Mesendoderm (in vitro differentiated cells): ENCODE results near the gene PCDH15.
A peak's percentile ranks its signal among the peaks of the same experiment; 100 is the strongest.

Experiments used
- DNase-seq: peaks from one replicate; pipeline ENCODE4 v3.0.0; 2013
- H2AK5ac ChIP-seq: 2 replicates; pipeline ENCODE4 v1.6.1; 2013; ENCODE audit warnings: low read length, inconsistent platforms
- H2BK120ac ChIP-seq: 2 replicates; pipeline ENCODE4 v1.6.1; 2013; ENCODE audit warnings: low read depth, mild to moderate bottlenecking, low read length, moderate library complexity, mixed read lengths
- H2BK15ac ChIP-seq: replicated peaks from 2 replicates; pipeline ENCODE4 v1.6.1; 2013; ENCODE audit warnings: low read depth, mild to moderate bottlenecking, moderate library complexity
- H2BK5ac ChIP-seq: 2 replicates; pipeline ENCODE4 v1.6.1; 2013; ENCODE audit warnings: low read length, inconsistent platforms
- H3K18ac ChIP-seq: 2 replicates; pipeline ENCODE4 v1.6.1; 2013; ENCODE audit warnings: mild to moderate bottlenecking, low read length, mixed read lengths
- H3K23ac ChIP-seq: one replicate; pipeline ENCODE4 v1.6.1; 2013; ENCODE audit warnings: low read length
- H3K27ac ChIP-seq: 2 replicates; pipeline ENCODE4 v1.5.1; 2013; ENCODE audit warnings: low read depth, mild to moderate bottlenecking, inconsistent platforms, low read length, moderate library complexity
- H3K27me3 ChIP-seq: 2 replicates; pipeline ENCODE4 v1.6.1; 2013; ENCODE audit warnings: low read length, control low read depth, mild to moderate bottlenecking, inconsistent platforms; ENCODE audit not compliant: insufficient read depth, poor library complexity
- H3K36me3 ChIP-seq: 2 replicates; pipeline ENCODE4 v1.6.1; 2013; ENCODE audit warnings: low read length, inconsistent platforms; ENCODE audit not compliant: control insufficient read depth, insufficient read depth
- H3K4ac ChIP-seq: one replicate; pipeline ENCODE4 v1.6.1; 2013; ENCODE audit warnings: low read depth, mild to moderate bottlenecking, low read length, moderate library complexity
- H3K4me1 ChIP-seq: 2 replicates; pipeline ENCODE4 v1.6.1; 2013; ENCODE audit warnings: low read depth, low read length, inconsistent platforms; ENCODE audit not compliant: control insufficient read depth
- H3K4me2 ChIP-seq: 2 replicates; pipeline ENCODE4 v1.6.1; 2013; ENCODE audit warnings: low read length
- H3K4me3 ChIP-seq: 2 replicates; pipeline ENCODE4 v1.5.1; 2013; ENCODE audit warnings: mild to moderate bottlenecking, low read length
- H3K56ac ChIP-seq: one replicate; pipeline ENCODE4 v1.6.1; 2013; ENCODE audit warnings: low read length
- H3K79me1 ChIP-seq: 2 replicates; pipeline ENCODE4 v1.6.1; 2013; ENCODE audit warnings: low read length, inconsistent platforms
- H3K79me2 ChIP-seq: 2 replicates; pipeline ENCODE4 v1.6.1; 2013; ENCODE audit warnings: mild to moderate bottlenecking, low read length; ENCODE audit not compliant: control insufficient read depth, insufficient read depth
- H3K9ac ChIP-seq: 2 replicates; pipeline ENCODE4 v1.6.1; 2013; ENCODE audit warnings: low read length, inconsistent platforms
- H4K5ac ChIP-seq: one replicate; pipeline ENCODE4 v1.6.1; 2013; ENCODE audit warnings: low read length
- H4K8ac ChIP-seq: one replicate; pipeline ENCODE4 v1.6.1; 2013; ENCODE audit warnings: low read depth, mild to moderate bottlenecking, control low read depth, low read length, moderate library complexity
- WGBS: extraction: QIAGEN DNeasy Blood & Tissue Kit; methylation state at CpG from one replicate; pipeline ENCODE4 v1.1.7; 2013; ENCODE audit warnings: low lambda C conversion rate, missing lambda C conversion rate; ENCODE audit not compliant: insufficient coverage; ENCODE audit errors: extremely low coverage; 5-methylcytosine and 5-hydroxymethylcytosine counted together

PCDH15 gene

DNA sequence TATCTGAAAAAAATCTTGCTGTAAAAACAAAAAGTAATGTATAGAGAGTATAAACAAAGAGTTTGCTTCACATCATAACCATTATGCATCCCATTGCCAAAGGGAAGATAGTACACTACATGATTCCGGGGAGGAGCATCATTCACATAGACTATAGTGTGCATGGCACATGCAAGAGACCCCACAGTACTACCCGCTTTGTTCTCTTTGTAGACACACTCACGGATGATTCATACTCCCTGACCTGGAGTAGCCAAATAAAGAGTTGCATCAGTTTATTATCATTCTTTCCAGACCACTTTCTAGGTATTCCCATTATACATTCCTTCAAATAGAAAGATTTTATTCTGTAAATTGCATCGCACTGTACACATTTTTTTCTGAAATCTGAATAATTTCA, 356.9 kb downstream of the PCDH15 start:
- Histone ChIP-seq H3K27me3 (no peaks in the 10 kb centered on the region), H3K4ac (no peak overlapping the region), H3K27ac (no peak overlapping the region), H2BK5ac (no peak overlapping the region), H3K79me2 (no peaks in the 10 kb centered on the region), H2BK120ac (no peak overlapping the region), H4K5ac (no peak overlapping the region), H3K79me1 (no peaks in the 10 kb centered on the region), H3K9ac (no peak overlapping the region), H2BK15ac (no peak overlapping the region), H3K4me1 (no peaks in the 10 kb centered on the region), H3K4me2 (no peak overlapping the region), H3K23ac (no peak overlapping the region), H3K18ac (no peak overlapping the region), H2AK5ac (no peak overlapping the region), H3K56ac (no peak overlapping the region), H3K4me3 (no peak overlapping the region), H3K36me3 (no peaks in the 10 kb centered on the region), H4K8ac (no peak overlapping the region)
- no CpG with 5 or more reads among the region's 4 CpGs for WGBS
- DNase-seq, result no peak

GRCh38 chr10:54441275-54441674, 359.8 kb downstream of the PCDH15 start:
- DNase-seq, result peak; percentile 27
- H2AK5ac ChIP-seq, result no peak overlapping the region
- no CpG with 5 or more reads among the region's 2 CpGs for WGBS

GRCh38 chr10:54434782-54435181, 366.2 kb downstream of the PCDH15 start:
- Histone ChIP-seq H3K79me1 (no peaks in the 10 kb centered on the region), H2BK120ac (no peak overlapping the region), H3K27ac (no peak overlapping the region), H2BK15ac (no peak overlapping the region), H3K18ac (no peak overlapping the region), H2AK5ac (no peak overlapping the region), H3K79me2 (no peaks in the 10 kb centered on the region), H4K8ac (no peak overlapping the region), H3K23ac (no peak overlapping the region), H3K4me3 (no peak overlapping the region), H3K27me3 (no peaks in the 10 kb centered on the region), H2BK5ac (no peak overlapping the region), H3K56ac (no peak overlapping the region), H3K4me1 (no peaks in the 10 kb centered on the region), H4K5ac (no peak overlapping the region), H3K9ac (no peak overlapping the region), H3K4me2 (no peak overlapping the region), H3K4ac (no peak overlapping the region), H3K36me3 (no peaks in the 10 kb centered on the region)
- DNase-seq, result no peak

More at GRCh38 chr10:54441275-54441674, 359.8 kb downstream of the PCDH15 start:
- Histone ChIP-seq H4K5ac (no peak overlapping the region), H3K79me1 (no peaks in the 10 kb centered on the region), H3K27me3 (no peaks in the 10 kb centered on the region), H3K79me2 (no peaks in the 10 kb centered on the region), H3K9ac (no peak overlapping the region), H3K23ac (no peak overlapping the region), H3K18ac (no peak overlapping the region), H2BK120ac (no peak overlapping the region), H3K56ac (no peak overlapping the region), H3K4ac (no peak overlapping the region), H3K4me2 (no peak overlapping the region), H2BK15ac (no peak overlapping the region), H3K4me3 (no peak overlapping the region), H4K8ac (no peak overlapping the region), H2BK5ac (no peak overlapping the region), H3K4me1 (no peaks in the 10 kb centered on the region), H3K36me3 (no peaks in the 10 kb centered on the region), H3K27ac (no peak overlapping the region)

- Histone ChIP-seq H2BK5ac (no peak overlapping the region), H3K4ac (no peak overlapping the region), H3K23ac (no peak overlapping the region), H3K4me1 (no peaks in the 10 kb centered on the region), H2BK120ac (no peak overlapping the region), H3K36me3 (no peaks in the 10 kb centered on the region), H3K18ac (no peak overlapping the region), H3K9ac (no peak overlapping the region), H3K4me3 (no peak overlapping the region), H2BK15ac (no peak overlapping the region), H3K27ac (no peak overlapping the region), H3K79me2 (no peaks in the 10 kb centered on the region), H3K79me1 (no peaks in the 10 kb centered on the region), H3K4me2 (no peak overlapping the region), H2AK5ac (no peak overlapping the region), H4K8ac (no peak overlapping the region), H4K5ac (no peak overlapping the region), H3K27me3 (no peaks in the 10 kb centered on the region), H3K56ac (no peak overlapping the region)
- DNase-seq, result no peak
- WGBS, result no CpG with 5 or more reads among the region's 1 CpG
Measured at GRCh38 chr10:54415483-54415882, 385.5 kb downstream of the PCDH15 start.

- Histone ChIP-seq H3K4me1 (no peaks in the 10 kb centered on the region), H2BK15ac (no peak overlapping the region), H3K4me2 (no peak overlapping the region), H3K36me3 (no peaks in the 10 kb centered on the region), H3K9ac (no peak overlapping the region), H3K23ac (no peak overlapping the region), H4K5ac (no peak overlapping the region), H2AK5ac (no peak overlapping the region), H3K79me1 (no peaks in the 10 kb centered on the region), H3K27me3 (no peaks in the 10 kb centered on the region), H3K79me2 (no peaks in the 10 kb centered on the region), H2BK5ac (no peak overlapping the region), H3K4me3 (no peak overlapping the region), H3K4ac (no peak overlapping the region), H2BK120ac (no peak overlapping the region), H3K18ac (no peak overlapping the region), H3K56ac (no peak overlapping the region), H3K27ac (no peak overlapping the region), H4K8ac (no peak overlapping the region)
- WGBS, result no CpG with 5 or more reads among the region's 1 CpG
- DNase-seq, result peak; percentile 53
Measured at GRCh38 chr10:54402576-54402975, 398.5 kb downstream of the PCDH15 start.

- Histone ChIP-seq H3K4me3 (no peak overlapping the region), H3K27ac (no peak overlapping the region), H3K18ac (no peak overlapping the region), H4K8ac (no peak overlapping the region), H3K9ac (no peak overlapping the region), H3K23ac (no peak overlapping the region), H3K36me3 (no peaks in the 10 kb centered on the region), H2BK120ac (no peak overlapping the region), H4K5ac (no peak overlapping the region), H2BK15ac (no peak overlapping the region), H3K79me1 (no peaks in the 10 kb centered on the region), H3K4me2 (no peak overlapping the region), H2BK5ac (no peak overlapping the region), H3K79me2 (no peaks in the 10 kb centered on the region), H3K56ac (no peak overlapping the region), H3K4me1 (no peaks in the 10 kb centered on the region), H3K27me3 (no peaks in the 10 kb centered on the region), H3K4ac (no peak overlapping the region), H2AK5ac (no peak overlapping the region)
- no peak for DNase-seq
- WGBS, result no CpG with 5 or more reads among the region's 6 CpGs
Measured at GRCh38 chr10:54396031-54396430, 405.0 kb downstream of the PCDH15 start.
